Stimulated activated CD4-positive, alpha-beta T cell treated with anti-CD3 and anti-CD28 coated beads, Interleukin-15, amount 100 ng/mL, for 48 hours (primary cell): Measurements from ENCODE around the gene FRS3.

ENCODE experiments used
- DNase-seq, 2 donors: peaks; one replicate each; pipeline ENCODE4 v3.0.0-alpha.2; 2020; ENCODE audit warnings: low read depth in 2 of 2

Gene FRS3

DNA sequence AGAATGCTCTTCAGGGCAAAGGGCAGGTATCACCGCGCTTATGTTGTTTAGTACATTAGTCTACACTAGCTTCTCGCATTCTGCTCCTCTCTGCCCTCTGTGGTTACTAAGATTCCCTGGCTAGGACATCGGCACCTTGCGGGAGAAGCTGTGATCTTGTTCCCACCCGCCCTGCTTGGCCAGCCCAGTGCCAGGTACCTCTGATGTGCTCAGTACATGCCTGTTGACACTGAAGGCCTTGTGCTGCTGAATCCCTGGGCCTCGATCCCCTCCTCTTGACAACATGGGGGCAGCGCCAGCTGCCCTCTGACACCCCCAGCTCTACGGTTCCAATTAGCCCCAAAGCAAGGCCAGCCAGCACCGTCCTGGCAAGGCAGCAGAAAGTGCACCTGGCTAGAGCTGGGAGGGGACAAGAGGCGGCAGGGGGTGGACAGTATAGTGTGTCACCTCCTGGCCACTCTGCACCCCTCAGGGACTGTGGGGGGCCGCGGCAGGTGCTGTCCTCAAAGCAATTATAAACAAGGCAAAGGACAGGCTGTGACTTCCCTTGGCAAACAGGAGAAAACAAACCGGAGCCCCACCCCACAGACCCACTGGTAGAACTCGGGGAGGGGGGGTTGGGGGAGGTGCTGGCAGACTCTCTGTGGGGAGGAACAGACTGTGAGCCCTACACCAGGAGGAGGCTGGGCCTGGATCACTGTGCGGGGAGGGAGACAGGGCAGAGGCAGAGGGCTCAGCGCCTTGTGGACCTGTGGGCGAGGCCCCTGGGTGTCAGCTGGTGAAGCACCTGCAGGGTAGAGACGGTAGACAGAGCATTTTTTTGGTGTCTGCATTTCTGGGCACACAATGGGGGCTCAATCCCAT is 51.4 kb downstream of the FRS3 start:
- no peak for DNase-seq

DNA sequence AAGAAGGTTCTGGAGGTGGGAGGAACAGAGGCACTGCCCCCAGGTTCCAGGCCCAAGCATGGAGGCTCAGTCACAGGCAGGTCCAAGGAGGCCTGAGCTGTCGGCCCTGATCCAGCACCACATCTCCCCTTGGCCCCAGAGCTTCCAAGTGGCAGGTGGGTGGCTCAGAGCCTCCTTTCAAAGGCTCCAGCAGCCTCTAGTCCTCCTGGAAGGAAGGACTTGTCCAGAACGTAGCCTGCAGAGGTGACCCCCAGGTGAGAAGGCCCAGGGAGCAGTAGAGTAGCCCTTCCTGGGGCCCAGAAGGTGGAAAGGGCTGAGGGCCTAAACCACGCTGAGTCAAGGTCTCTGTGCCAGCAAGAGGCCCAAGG is 52.0 kb downstream of the FRS3 start:
- DNase-seq = no peak

DNA sequence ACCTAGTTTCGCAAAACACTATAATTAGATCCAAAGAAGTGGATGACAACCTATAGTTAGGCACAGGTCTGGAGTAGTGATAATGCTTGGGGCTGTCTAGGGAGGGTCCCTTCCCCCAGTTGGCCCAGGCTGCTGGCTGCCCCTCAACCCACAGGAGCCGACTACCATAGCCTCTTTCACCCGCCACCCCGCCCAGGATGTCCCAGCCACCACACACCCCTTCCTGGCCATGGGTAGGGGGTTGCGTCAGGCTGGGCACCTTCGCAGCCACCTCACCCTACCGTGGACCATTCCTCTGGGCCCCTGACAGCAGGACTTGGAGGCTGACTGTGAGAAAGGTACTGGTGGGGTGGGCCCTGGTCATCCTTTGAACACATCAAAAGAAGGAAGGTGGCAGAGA is 52.8 kb downstream of the FRS3 start:
- no peak for DNase-seq

DNA sequence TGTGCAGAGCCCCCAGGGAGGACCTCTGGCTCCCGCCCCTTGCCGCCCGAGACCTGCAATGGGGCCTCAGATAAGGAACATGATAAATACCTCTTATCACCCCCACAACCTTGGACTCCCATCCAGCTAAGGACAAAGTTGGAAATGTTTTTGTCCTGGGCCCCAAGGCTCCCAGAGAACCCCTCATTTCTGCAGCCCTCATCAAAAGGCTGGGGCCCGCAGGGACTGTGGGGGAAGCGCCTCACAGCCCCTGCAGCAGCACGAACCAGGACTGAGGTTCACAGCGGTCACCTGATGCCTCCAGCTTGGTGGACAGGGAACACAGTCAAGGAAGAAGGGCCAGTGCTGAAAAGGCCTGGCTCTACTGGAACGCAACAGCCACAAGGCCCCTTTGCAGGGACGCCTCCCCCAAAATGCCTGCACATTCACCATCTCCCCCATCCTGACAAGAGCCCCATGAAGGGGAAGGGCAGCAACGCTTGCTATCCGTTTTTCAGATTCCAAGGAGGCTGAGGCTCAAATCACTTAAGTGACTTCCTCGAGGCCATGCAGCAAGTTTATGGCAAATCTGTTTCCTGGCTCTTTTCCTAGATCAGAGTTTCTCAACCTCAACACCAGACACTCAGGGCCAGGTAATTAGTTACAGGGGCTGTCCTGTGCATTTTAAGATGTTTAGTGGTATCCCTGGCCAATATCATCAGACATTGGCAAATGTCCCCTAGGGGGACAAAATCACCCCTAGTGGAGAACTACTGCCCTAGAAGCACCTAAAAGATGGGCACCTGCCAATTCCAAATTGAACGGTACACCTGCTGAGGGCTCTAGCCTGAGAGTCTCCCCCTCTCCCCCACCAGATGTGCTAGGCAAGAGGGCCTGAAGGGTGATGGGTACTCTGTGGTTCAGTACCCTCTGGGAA is 54.9 kb downstream of the FRS3 start:
- DNase-seq = no peak

DNA sequence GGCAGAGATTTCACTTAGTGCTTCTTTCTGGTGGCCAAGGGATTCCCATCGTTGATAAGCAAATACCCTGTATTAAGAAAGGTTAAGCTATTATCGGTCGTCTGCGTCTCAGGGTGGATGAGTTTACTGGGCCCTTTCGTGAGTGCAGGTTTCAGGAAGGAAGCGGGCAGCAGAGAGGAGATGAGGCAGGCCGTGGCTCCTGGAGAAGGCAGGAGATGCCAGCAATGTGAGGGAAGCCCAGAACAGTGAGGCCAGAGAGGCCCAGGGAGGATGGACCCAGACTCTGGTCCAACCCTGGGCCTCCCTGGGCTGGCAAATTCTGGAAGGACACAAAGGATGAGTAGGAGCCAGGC is 55.5 kb downstream of the FRS3 start:
- DNase-seq = no peak

DNA sequence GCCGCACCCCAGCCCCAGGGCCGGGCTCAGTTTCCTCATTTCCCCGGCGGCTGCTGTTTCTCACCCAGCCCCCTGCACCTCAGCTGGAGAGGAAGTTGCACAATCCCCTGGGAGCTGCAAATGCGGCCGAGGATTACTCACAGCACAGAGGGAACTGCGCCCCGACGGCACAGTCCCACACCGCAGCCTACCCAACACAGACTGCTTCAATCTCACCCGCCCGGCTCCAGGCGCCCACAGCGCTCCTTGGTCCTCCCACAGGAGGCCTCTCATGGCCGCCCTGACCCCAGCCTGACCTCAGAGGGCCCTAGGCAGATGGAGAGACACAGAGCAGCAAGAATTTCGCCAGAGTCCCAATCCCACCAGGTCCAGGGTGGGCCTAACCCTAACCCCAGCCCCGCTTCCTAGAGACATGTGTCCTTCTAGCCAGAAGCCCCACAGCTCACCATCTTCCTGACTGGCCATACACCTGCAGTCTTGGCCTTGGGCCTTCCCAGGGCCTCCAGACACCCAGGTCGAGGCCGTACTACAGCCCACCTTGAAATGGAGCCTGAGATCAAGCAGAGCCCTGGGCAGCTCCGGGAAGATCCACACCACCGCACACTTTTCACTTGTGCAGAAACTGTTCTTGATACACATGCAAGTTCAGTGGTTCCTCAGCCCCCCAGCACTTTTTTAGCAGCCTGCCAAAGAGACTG is 56.0 kb downstream of the FRS3 start:
- no peak for DNase-seq

DNA sequence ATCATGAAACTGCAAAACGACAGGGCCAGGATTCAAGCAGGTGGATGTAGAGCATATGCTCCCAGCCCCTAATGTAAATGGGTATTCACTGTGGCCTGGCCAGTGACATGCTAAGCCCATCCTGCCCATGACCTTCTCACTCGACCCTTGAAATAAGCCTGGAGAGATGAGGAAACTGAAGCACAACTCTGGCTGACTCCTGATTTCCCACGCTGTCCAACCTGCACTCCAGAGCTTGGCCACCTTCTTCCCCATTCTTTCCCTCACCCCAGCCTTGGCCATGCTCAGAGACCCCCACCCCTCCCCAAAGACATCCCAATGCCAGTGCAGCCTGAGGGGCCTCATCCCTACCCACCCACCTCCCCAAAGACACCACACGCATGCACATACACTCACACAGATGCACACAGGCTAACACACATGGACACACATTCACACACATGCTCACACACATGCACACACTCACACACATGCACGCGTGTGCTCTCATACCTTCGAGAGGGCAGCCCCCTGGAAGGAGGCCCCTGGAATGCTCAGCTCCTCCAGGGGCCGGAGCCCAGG is 56.7 kb downstream of the FRS3 start:
- no peak for DNase-seq

DNA sequence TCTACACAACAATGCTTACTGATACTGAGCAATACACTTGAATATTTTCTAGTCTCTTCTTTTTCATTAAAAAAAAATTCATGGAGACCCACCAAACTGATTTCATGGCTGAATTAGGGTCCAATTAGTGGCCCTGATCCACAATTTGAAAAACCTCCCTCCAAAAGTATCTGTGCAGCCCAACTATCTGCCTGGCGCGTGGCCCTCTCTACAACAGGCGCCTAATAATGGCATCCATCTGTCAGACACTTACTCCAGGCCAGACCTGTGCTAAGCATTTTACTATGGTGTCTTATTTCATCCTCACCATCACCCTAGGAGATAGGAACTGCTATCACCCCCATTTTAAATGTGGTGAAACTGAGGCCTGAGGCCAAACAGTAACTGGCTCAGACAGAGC is 58.3 kb downstream of the FRS3 start:
- DNase-seq = no peak

DNA sequence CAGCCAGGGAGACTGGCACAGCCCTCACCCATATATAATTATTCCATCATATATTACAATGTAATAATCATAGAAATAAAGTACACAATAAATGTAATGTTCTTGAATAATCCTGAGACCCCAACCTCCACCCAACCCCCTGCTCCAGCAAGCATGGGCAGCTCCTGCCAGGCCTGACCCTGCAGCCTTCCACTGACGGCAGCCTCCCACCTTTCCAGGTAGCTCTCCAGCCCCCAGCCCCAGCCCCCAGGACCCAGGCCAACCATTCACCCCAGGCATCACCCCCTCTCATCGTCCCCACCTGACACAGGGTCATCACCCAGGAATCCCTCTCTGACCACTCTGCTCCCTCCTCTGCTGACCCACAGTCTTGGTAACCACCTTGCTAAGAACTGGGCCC is 58.9 kb downstream of the FRS3 start:
- DNase-seq = no peak

DNA sequence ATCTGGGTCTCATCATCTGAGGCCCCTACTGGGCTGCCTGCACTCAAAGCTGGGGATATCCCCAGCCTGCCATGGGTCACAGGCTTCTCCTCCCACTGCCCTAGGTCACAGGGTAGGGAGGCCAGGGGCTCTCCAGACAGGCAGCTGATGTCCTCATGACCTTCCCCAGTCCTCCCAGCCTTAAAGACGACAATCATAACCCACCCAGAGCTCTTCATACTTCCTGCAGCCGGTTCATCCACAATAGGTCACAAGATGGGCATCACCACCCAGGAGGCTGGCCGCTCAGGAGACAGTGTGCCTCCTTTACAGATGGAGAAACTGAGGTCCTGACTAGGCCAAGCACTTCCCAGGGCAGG is 59.5 kb downstream of the FRS3 start:
- no peak for DNase-seq
